Nephron (organoid): ENCODE results near the gene MAPK8.

Source experiments
- H3K27ac Mint-ChIP-seq, 3 experiments: 2 replicates each; pipeline ENCODE4 v1.8.0; 2020; ENCODE audit warnings: mixed read lengths in 3 of 3, mild to moderate bottlenecking in 2 of 3, moderate library complexity in 1 of 3
- H3K27me3 Mint-ChIP-seq: 2 replicates; pipeline ENCODE4 v1.8.0; 2021; ENCODE audit warnings: low read depth, mild to moderate bottlenecking, moderate library complexity, mixed read lengths
- H3K36me3 Mint-ChIP-seq: 2 replicates; pipeline ENCODE4 v1.8.0; 2020; ENCODE audit warnings: low read depth, mixed read lengths
- H3K4me1 Mint-ChIP-seq: 2 replicates; pipeline ENCODE4 v1.8.0; 2020; ENCODE audit warnings: mixed read lengths
- H3K4me3 Mint-ChIP-seq, 3 experiments: 2 replicates each; pipeline ENCODE4 v1.8.0; 2020; ENCODE audit warnings: mild to moderate bottlenecking in 3 of 3, mixed read lengths in 3 of 3, moderate library complexity in 2 of 3
- H3K9me3 Mint-ChIP-seq: 2 replicates; pipeline ENCODE4 v1.8.0; 2020; ENCODE audit warnings: mixed read lengths
- TF ChIP-seq, protein P1 (sequence below), 3 experiments: fragments of 200-600 bp; sonication (generic); IDR thresholded peaks; one replicate each; pipeline ENCODE4 v1.5.0; 2021; ENCODE audit warnings: antibody characterized with exemption in 3 of 3; ENCODE audit not compliant: unreplicated experiment in 3 of 3

MAPK8 gene

DNA sequence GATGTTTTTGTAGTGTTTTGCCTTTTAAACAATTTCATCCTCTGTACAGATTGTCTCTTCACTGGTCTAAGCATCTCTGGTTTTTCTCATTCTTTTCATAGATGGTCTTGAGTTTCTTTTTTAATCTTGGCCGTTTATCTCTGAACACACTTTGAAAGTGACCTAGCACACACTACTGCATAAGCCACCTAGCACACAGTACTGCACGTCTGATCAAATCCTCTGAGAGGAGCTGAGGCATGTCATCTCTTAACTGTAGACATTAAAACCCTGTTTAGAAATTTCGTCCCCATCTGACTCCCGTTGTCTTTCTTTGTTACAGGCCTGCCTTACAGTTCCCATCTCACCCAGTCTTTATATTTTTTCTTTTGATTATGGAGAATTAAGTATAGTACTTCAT, 100.2 kb downstream of the MAPK8 start:
- no peak overlapping the region for H3K27ac Mint-ChIP-seq

DNA sequence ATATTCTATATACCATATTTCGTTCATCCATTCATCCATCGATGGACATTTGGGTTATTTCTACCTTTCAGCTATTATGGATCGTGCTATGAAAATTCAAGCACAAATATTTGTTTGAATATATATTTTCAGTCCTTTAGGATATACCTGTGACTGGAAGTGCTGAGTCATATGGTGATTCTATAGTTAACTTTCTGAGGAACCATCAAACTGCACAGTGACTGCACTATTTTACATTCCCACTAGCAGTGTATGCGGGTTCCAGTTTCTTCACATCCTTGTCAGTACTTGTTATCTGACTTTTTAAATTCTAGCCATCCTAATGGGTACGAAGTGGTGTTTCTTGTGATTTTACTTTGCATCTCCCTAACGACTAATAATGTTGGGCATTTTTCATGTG, 104.0 kb downstream of the MAPK8 start:
- TF ChIP-seq, protein P1, sequence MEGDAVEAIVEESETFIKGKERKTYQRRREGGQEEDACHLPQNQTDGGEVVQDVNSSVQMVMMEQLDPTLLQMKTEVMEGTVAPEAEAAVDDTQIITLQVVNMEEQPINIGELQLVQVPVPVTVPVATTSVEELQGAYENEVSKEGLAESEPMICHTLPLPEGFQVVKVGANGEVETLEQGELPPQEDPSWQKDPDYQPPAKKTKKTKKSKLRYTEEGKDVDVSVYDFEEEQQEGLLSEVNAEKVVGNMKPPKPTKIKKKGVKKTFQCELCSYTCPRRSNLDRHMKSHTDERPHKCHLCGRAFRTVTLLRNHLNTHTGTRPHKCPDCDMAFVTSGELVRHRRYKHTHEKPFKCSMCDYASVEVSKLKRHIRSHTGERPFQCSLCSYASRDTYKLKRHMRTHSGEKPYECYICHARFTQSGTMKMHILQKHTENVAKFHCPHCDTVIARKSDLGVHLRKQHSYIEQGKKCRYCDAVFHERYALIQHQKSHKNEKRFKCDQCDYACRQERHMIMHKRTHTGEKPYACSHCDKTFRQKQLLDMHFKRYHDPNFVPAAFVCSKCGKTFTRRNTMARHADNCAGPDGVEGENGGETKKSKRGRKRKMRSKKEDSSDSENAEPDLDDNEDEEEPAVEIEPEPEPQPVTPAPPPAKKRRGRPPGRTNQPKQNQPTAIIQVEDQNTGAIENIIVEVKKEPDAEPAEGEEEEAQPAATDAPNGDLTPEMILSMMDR (IDR thresholded peaks at IDR 0.05; ENCODE audit: unreplicated experiment in 3 of 3): no peak
- H3K36me3 Mint-ChIP-seq: peaks cover 15% of the 10 kb centered on the region
- H3K27ac Mint-ChIP-seq: no peak overlapping the region
- no peaks in the 10 kb centered on the region for H3K4me1 Mint-ChIP-seq
- no peaks in the 10 kb centered on the region for H3K27me3 Mint-ChIP-seq
- H3K4me3 Mint-ChIP-seq: no peak overlapping the region
- peaks cover 30% of the 10 kb centered on the region for H3K9me3 Mint-ChIP-seq

More for the DNA sequence above, 100.2 kb downstream of the MAPK8 start:
- H3K9me3 Mint-ChIP-seq: peaks cover 11% of the 10 kb centered on the region
- no peak overlapping the region for H3K4me3 Mint-ChIP-seq
- peaks cover 10% of the 10 kb centered on the region for H3K36me3 Mint-ChIP-seq
- TF ChIP-seq, protein P1 (IDR thresholded peaks at IDR 0.05; ENCODE audit: unreplicated experiment in 3 of 3): no peak
- H3K4me1 Mint-ChIP-seq: no peaks in the 10 kb centered on the region
- no peaks in the 10 kb centered on the region for H3K27me3 Mint-ChIP-seq

DNA sequence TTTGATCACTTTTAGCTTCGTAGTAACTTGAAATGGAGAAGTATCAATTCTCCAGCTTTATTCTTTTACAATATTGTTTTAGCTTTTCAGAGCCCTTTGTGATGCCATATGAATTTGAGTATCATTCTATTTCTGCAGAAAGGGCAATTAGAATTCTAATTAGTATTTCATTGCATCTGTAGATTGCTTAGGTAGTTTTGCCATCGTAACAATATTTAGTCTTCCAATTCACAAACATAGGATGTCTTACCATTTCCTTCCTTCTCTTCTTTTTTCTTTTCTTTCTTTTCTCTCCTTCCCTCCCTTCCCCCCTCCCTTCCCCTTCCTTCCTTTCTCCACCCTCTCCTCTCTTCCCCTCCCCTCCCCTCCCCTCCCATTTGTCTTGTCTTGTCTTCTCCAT, 105.0 kb downstream of the MAPK8 start:
- H3K4me1 Mint-ChIP-seq: no peaks in the 10 kb centered on the region
- H3K9me3 Mint-ChIP-seq: peaks cover 30% of the 10 kb centered on the region
- TF ChIP-seq, protein P1 (IDR thresholded peaks at IDR 0.05; ENCODE audit: unreplicated experiment in 3 of 3): no peak
- no peaks in the 10 kb centered on the region for H3K27me3 Mint-ChIP-seq
- H3K36me3 Mint-ChIP-seq: peaks cover 14% of the 10 kb centered on the region
- H3K4me3 Mint-ChIP-seq: no peak overlapping the region
- no peak overlapping the region for H3K27ac Mint-ChIP-seq

DNA sequence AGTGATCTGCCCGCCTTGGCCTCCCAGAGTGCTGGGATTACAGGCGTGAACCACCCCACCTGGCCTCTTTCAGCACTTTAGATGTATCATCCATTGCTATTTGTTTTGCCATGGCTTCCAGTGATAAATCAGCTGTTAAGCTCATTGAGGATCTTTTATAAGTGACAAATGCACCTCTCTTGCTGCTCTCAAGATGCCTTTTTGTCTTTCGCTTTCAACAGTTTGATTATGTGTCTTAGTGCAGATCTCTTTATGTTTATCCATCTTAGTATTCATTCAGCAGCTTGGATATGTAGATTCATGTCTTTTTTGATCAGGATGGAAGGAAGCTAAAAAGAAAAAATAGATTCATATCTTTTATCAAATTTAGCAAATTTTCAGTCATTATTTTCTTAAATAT, 105.6 kb downstream of the MAPK8 start:
- no peaks in the 10 kb centered on the region for H3K4me1 Mint-ChIP-seq
- peaks cover 30% of the 10 kb centered on the region for H3K9me3 Mint-ChIP-seq

DNA sequence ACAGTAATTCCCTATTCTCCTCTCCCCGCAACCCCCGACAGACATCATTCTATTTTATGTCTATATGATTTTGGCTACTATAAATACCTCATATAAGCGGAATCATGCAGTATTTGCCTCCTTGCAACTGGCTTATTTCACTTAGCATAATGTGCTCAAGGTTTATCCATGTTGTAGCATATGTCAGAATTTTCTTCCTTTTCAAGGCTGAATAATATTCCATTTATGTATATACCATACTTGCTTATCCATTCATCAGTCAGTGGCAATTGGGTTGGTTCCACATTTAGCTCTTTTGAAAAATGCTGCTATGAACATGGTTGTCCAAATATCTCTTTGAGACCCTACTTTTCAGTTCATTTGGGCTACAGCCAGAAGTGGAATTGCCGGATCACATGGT, 106.5 kb downstream of the MAPK8 start:
- H3K27ac Mint-ChIP-seq: no peak overlapping the region
- peaks cover 14% of the 10 kb centered on the region for H3K36me3 Mint-ChIP-seq
- H3K4me3 Mint-ChIP-seq: no peak overlapping the region
- peaks cover 30% of the 10 kb centered on the region for H3K9me3 Mint-ChIP-seq
- TF ChIP-seq, protein P1 (IDR thresholded peaks at IDR 0.05; ENCODE audit: unreplicated experiment in 3 of 3): no peak
- H3K4me1 Mint-ChIP-seq: no peaks in the 10 kb centered on the region
- H3K27me3 Mint-ChIP-seq: no peaks in the 10 kb centered on the region

More for the DNA sequence above, 105.6 kb downstream of the MAPK8 start:
- Mint-ChIP-seq H3K27ac (no peak overlapping the region), H3K36me3 (peaks cover 14% of the 10 kb centered on the region), H3K27me3 (no peaks in the 10 kb centered on the region), H3K4me3 (no peak overlapping the region)
- TF ChIP-seq, protein P1 (IDR thresholded peaks at IDR 0.05; ENCODE audit: unreplicated experiment in 3 of 3): no peak

DNA sequence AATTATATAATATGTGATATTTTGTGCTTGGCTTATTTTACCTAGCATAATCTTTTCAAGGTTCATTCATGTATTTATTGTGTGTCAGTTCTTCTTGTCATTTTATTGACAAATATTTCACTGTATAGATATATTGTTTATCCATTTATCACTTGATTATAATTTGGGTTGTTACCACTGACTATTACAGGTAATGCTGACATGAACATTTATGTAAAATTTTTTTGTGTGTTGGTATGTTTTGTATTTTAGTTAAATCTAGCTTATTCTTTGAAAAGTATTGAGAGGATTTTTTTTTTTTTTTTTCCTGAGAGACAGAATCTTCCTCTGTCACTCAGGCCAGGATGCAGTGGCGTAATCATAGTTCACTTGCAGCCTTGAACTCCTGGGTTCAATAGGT, 107.7 kb downstream of the MAPK8 start:
- H3K27me3 Mint-ChIP-seq: no peaks in the 10 kb centered on the region

More for the DNA sequence above, 107.7 kb downstream of the MAPK8 start:
- Mint-ChIP-seq H3K36me3 (peaks cover 14% of the 10 kb centered on the region), H3K27ac (no peak overlapping the region), H3K4me3 (no peak overlapping the region), H3K9me3 (peaks cover 30% of the 10 kb centered on the region), H3K4me1 (no peaks in the 10 kb centered on the region)
- TF ChIP-seq, protein P1 (IDR thresholded peaks at IDR 0.05; ENCODE audit: unreplicated experiment in 3 of 3): no peak
